ENCODE results near the gene CDH23.

The CDH23 gene

GRCh38 chr10:71812913-71813590 lies 416.3 kb downstream of the CDH23 start:
- in situ Hi-C loops (cut with HindIII; ENCODE audit: low sequenced_read_pairs): no loop called here

- in situ Hi-C loops (cut with HindIII; ENCODE audit: low sequenced_read_pairs): no loop called here
Measured at GRCh38 chr10:71814922-71815411, 418.2 kb downstream of the CDH23 start.

- in situ Hi-C loops (cut with HindIII; ENCODE audit: low sequenced_read_pairs): no loop called here
Measured at GRCh38 chr10:71815515-71816130, 418.9 kb downstream of the CDH23 start.

GRCh38 chr10:71816421-71816851 lies 419.7 kb downstream of the CDH23 start:
- in situ Hi-C loops (cut with HindIII; ENCODE audit: low sequenced_read_pairs): no loop called here

- in situ Hi-C loops (cut with HindIII; ENCODE audit: low sequenced_read_pairs): no loop called here
Measured at GRCh38 chr10:71816936-71817618, 420.4 kb downstream of the CDH23 start.

- in situ Hi-C loops (cut with HindIII; ENCODE audit: low sequenced_read_pairs): no loop called here
Measured at GRCh38 chr10:71817831-71818655, 421.3 kb downstream of the CDH23 start.

- in situ Hi-C loops (cut with HindIII; ENCODE audit: low sequenced_read_pairs): no loop called here
Measured at GRCh38 chr10:71818674-71819260, 422.0 kb downstream of the CDH23 start.

GRCh38 chr10:71819441-71819861 lies 422.7 kb downstream of the CDH23 start:
- in situ Hi-C loops (cut with HindIII; ENCODE audit: low sequenced_read_pairs): no loop called here

GRCh38 chr10:71819985-71820384 lies 423.3 kb downstream of the CDH23 start:
- in situ Hi-C loops (cut with HindIII; ENCODE audit: low sequenced_read_pairs): no loop called here

- in situ Hi-C loops (cut with HindIII; ENCODE audit: low sequenced_read_pairs): no loop called here
Measured at GRCh38 chr10:71820966-71821365, 424.2 kb downstream of the CDH23 start.

GRCh38 chr10:71821909-71822763 lies 425.4 kb downstream of the CDH23 start:
- in situ Hi-C loops (cut with HindIII; ENCODE audit: low sequenced_read_pairs): no loop called here

GRCh38 chr10:71823356-71823755 lies 426.6 kb downstream of the CDH23 start:
- in situ Hi-C loops (cut with HindIII; ENCODE audit: low sequenced_read_pairs): no loop called here

- in situ Hi-C loops (cut with HindIII; ENCODE audit: low sequenced_read_pairs): no loop called here
Measured at GRCh38 chr10:71824333-71824732, 427.6 kb downstream of the CDH23 start.

- in situ Hi-C loops (cut with HindIII; ENCODE audit: low sequenced_read_pairs): loop anchor here (25.0 kb wide), 1 partner anchor 438 kb away; the partner anchor contains the start of gene CDH23
Measured at GRCh38 chr10:71825217-71825616, 428.5 kb downstream of the CDH23 start.

- in situ Hi-C loops (cut with HindIII; ENCODE audit: low sequenced_read_pairs): loop anchor here (25.0 kb wide), 1 partner anchor 441 kb away; the partner anchor contains the start of gene CDH23
Measured at GRCh38 chr10:71827852-71828251, 431.1 kb downstream of the CDH23 start.

- in situ Hi-C loops (cut with HindIII; ENCODE audit: low sequenced_read_pairs): loop anchor here (25.0 kb wide), 1 partner anchor 441 kb away; the partner anchor contains the start of gene CDH23
Measured at GRCh38 chr10:71828702-71829101, 432.0 kb downstream of the CDH23 start.

- in situ Hi-C loops (cut with HindIII; ENCODE audit: low sequenced_read_pairs): loop anchor here (25.0 kb wide), 1 partner anchor 442 kb away; the partner anchor contains the start of gene CDH23
Measured at GRCh38 chr10:71829171-71829570, 432.5 kb downstream of the CDH23 start.

GRCh38 chr10:71829896-71830295 lies 433.2 kb downstream of the CDH23 start:
- in situ Hi-C loops (cut with HindIII; ENCODE audit: low sequenced_read_pairs): loop anchor here (25.0 kb wide), 1 partner anchor 443 kb away; the partner anchor contains the start of gene CDH23

GRCh38 chr10:71830726-71831125 lies 434.0 kb downstream of the CDH23 start:
- in situ Hi-C loops (cut with HindIII; ENCODE audit: low sequenced_read_pairs): loop anchor here (25.0 kb wide), 1 partner anchor 443 kb away; the partner anchor contains the start of gene CDH23
